Smooth muscle cell (in vitro differentiated cells): ENCODE data around the gene NFKBIE. TPM values are rescaled to one million over a fixed set of nuclear protein-coding genes. Genes with fewer than 3 reads are reported as not detected.

Experiments
- DNase-seq: peaks from one replicate; lab custom pipeline; 2025; ENCODE audit not compliant: unreplicated experiment; lab: John Stamatoyannopoulos, UW
- H2AFZ ChIP-seq: fragments of 200-600 bp; sonication (generic); 2 replicates; pipeline ENCODE4 v1.6.0; 2016; ENCODE audit warnings: antibody characterized with exemption, low read depth, mild to moderate bottlenecking
- H3F3A ChIP-seq: fragments of 200-600 bp; sonication (generic); 2 replicates; pipeline ENCODE4 v1.6.0; 2017; ENCODE audit warnings: antibody characterized with exemption, low read depth
- H3K27ac ChIP-seq: fragments of 200-600 bp; sonication (generic); 2 replicates; pipeline ENCODE4 v1.5.1; 2016; ENCODE audit warnings: low read depth, mild to moderate bottlenecking
- H3K27me3 ChIP-seq: fragments of 200-600 bp; sonication (generic); 2 replicates; pipeline ENCODE4 v1.6.1; 2016; ENCODE audit warnings: low read depth, mild to moderate bottlenecking
- H3K36me3 ChIP-seq: fragments of 200-600 bp; sonication (generic); 2 replicates; pipeline ENCODE4 v1.5.1; 2016; ENCODE audit warnings: low read depth
- H3K4me1 ChIP-seq: fragments of 200-600 bp; sonication (generic); 2 replicates; pipeline ENCODE4 v1.5.1; 2016; ENCODE audit warnings: low read depth
- H3K4me2 ChIP-seq: fragments of 200-600 bp; sonication (generic); 2 replicates; pipeline ENCODE4 v1.6.0; 2016; ENCODE audit warnings: mild to moderate bottlenecking
- H3K4me3 ChIP-seq: fragments of 200-600 bp; sonication (generic); 2 replicates; pipeline ENCODE4 v1.5.1; 2016; ENCODE audit warnings: mild to moderate bottlenecking
- H3K79me2 ChIP-seq: fragments of 200-600 bp; sonication (generic); 2 replicates; pipeline ENCODE4 v1.6.0; 2016; ENCODE audit warnings: low read depth, mild to moderate bottlenecking
- H3K9ac ChIP-seq: fragments of 200-600 bp; sonication (generic); 2 replicates; pipeline ENCODE4 v1.6.0; 2016; ENCODE audit warnings: low read depth
- H3K9me3 ChIP-seq: fragments of 200-600 bp; sonication (generic); replicated peaks from 2 replicates; pipeline ENCODE4 v1.5.1; 2016; ENCODE audit warnings: low read depth
- H4K20me1 ChIP-seq: fragments of 200-600 bp; sonication (generic); 2 replicates; pipeline ENCODE4 v1.6.0; 2016; ENCODE audit warnings: low read depth
- WGBS: methylation state at CpG from one replicate; pipeline ENCODE4 v1.1.7; 2016; ENCODE audit warnings: low lambda C conversion rate; 5-methylcytosine and 5-hydroxymethylcytosine counted together
- polyA plus RNA-seq: library from polyadenylated mRNA; unstranded; fragments of >200 nt; fragmentation: Nextera tagmentation; extraction: Ambion mirVana; gene quantifications from 2 replicates; pipeline ENCODE4 v1.2.1, GENCODE V29; 2016
- total RNA-seq: library from RNA; depleted of rRNA; stranded (reverse); fragments of >200 nt; gene quantifications from 2 replicates; pipeline ENCODE4 v1.2.3, GENCODE V29; 2014
- TF ChIP-seq, protein P1 (sequence below): fragments of 200-600 bp; sonication (generic); IDR thresholded peaks from 2 replicates; pipeline ENCODE4 v1.5.1; 2017; ENCODE audit warnings: borderline replicate concordance, mild to moderate bottlenecking, antibody characterized with exemption; ENCODE audit not compliant: insufficient read depth, poor library complexity, severe bottlenecking

The NFKBIE gene
- total and polyA plus RNA-seq, 2 experiments from 2014 or later: 7.0 to 12.3 TPM

GRCh38 chr6:44277763-44278162 is 12.4 kb upstream of the NFKBIE start:
- no peak overlapping the region for H3K9ac ChIP-seq
- TF ChIP-seq, protein P1, sequence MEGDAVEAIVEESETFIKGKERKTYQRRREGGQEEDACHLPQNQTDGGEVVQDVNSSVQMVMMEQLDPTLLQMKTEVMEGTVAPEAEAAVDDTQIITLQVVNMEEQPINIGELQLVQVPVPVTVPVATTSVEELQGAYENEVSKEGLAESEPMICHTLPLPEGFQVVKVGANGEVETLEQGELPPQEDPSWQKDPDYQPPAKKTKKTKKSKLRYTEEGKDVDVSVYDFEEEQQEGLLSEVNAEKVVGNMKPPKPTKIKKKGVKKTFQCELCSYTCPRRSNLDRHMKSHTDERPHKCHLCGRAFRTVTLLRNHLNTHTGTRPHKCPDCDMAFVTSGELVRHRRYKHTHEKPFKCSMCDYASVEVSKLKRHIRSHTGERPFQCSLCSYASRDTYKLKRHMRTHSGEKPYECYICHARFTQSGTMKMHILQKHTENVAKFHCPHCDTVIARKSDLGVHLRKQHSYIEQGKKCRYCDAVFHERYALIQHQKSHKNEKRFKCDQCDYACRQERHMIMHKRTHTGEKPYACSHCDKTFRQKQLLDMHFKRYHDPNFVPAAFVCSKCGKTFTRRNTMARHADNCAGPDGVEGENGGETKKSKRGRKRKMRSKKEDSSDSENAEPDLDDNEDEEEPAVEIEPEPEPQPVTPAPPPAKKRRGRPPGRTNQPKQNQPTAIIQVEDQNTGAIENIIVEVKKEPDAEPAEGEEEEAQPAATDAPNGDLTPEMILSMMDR: no peak
- no peak overlapping the region for H3K4me3 ChIP-seq
- no peak overlapping the region for H2AFZ ChIP-seq
- WGBS: 85% methylated on average over 7 of the region's 7 CpGs
- H3K79me2 ChIP-seq: no peaks in the 10 kb centered on the region
- no peaks in the 10 kb centered on the region for H3K9me3 ChIP-seq
- no peaks in the 10 kb centered on the region for H3F3A ChIP-seq
- no peak for DNase-seq
- no peaks in the 10 kb centered on the region for H4K20me1 ChIP-seq
- H3K4me2 ChIP-seq: no peak overlapping the region
- H3K36me3 ChIP-seq: no peaks in the 10 kb centered on the region
- H3K27me3 ChIP-seq: peaks cover 64% of the 10 kb centered on the region
- H3K27ac ChIP-seq: no peak overlapping the region
- no peaks in the 10 kb centered on the region for H3K4me1 ChIP-seq

DNA sequence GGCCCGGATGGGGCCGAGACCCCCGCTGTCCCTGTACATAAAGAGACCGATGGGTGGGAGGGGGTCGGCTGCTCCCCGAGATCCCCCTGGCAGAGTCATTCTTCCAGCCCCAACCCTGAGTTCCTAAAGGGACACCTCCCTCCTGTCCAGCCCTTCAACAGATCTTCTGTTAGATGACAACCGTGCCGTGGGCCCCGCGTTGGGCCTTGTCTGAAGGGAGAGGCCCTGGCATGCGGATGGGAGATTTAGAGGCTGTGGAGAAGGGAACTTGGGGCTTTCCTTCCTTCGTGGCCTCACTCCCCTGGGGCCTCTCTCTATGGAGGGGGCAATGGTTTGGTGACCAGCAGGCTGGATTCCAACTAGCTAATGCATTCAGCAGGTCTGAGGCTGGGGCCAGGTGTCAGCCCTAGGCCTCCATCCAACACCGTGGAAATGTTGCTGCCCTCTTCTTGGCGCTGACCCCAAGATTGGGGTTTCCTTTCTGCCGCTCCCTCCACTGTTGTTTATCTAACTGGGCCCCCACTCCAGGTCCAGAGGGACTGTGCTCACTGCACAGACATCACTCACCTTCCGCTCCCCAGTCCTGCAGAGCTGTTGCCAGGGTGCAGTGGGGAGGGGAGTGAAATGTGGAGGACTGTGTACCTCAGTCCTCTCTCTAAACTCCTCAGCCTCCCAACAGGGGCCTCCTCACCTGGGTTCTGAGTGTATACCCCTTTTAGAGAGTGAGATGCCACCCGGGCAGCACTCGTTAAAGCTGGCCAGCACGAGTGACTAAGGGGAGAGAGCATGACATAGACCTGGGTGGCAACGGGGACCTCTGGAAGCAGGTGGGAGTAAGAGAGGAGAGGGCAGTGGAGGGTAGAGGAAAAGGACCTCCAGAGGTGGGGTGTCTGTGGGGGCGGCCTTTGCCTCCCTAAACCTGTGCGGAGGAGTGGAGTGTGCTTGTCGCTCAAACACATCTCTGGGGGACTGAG is 11.6 kb upstream of the NFKBIE start:
- H3K4me1 ChIP-seq: no peaks in the 10 kb centered on the region
- no peak overlapping the region for H2AFZ ChIP-seq
- H3F3A ChIP-seq: no peaks in the 10 kb centered on the region
- no peak overlapping the region for H3K4me3 ChIP-seq
- TF ChIP-seq, protein P1: no peak
- no peaks in the 10 kb centered on the region for H4K20me1 ChIP-seq
- no peak overlapping the region for H3K9ac ChIP-seq
- no peak overlapping the region for H3K27ac ChIP-seq
- H3K4me2 ChIP-seq: no peak overlapping the region
- H3K9me3 ChIP-seq: no peaks in the 10 kb centered on the region
- no peak for DNase-seq
- H3K36me3 ChIP-seq: no peaks in the 10 kb centered on the region
- H3K27me3 ChIP-seq: peaks cover 69% of the 10 kb centered on the region
- no peaks in the 10 kb centered on the region for H3K79me2 ChIP-seq
- WGBS: 91% methylated on average over 20 of the region's 23 CpGs

DNA sequence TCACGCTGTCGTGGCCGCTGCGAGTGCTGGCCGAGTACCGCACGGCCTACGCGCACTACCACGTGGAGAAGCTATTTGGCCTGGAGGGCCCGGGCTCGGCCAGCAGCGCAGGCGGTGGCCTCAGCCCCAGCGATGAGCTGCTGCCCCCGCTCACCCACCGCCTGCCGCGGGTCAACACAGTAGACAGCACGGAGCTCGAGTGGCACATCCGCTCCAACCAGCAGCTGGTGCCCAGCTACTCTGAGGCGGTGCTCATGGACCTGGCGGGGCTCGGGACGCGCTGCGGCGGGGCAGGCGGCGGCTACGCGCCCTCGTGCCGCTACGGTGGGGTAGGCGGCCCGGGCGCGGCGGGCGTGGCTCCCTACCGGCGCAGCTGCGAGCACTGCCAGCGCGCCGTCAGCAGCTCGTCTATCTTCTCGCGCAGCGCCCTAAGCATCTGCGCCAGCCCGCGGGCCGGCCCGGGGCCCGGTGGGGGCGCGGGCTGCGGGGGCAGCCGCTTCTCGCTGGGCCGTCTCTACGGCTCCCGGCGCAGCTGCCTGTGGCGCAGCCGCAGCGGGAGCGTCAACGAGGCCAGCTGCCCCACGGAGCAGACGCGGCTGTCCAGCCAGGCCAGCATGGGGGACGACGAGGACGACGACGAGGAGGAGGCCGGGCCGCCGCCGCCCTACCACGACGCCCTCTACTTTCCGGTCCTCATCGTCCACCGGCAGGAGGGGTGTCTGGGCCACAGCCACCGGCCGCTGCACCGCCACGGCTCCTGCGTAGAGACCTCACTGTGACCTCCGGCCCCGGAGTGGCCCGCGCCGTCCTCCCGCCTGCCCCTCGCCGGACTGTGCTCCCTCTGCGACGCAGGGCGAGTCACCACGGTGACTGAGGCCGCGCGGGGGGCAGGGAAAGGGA is 10.6 kb upstream of the NFKBIE start:
- H3K36me3 ChIP-seq: no peaks in the 10 kb centered on the region
- H3K4me3 ChIP-seq: no peak overlapping the region
- H3K4me1 ChIP-seq: no peaks in the 10 kb centered on the region
- TF ChIP-seq, protein P1: no peak
- DNase-seq: no peak
- H3F3A ChIP-seq: no peaks in the 10 kb centered on the region
- 49% methylated on average over 89 of the region's 109 CpGs for WGBS
- no peak overlapping the region for H2AFZ ChIP-seq
- no peaks in the 10 kb centered on the region for H3K79me2 ChIP-seq
- H3K9ac ChIP-seq: no peak overlapping the region
- no peak overlapping the region for H3K27ac ChIP-seq
- no peaks in the 10 kb centered on the region for H4K20me1 ChIP-seq
- H3K27me3 ChIP-seq: peaks cover 75% of the 10 kb centered on the region
- no peaks in the 10 kb centered on the region for H3K9me3 ChIP-seq
- peak overlapping the region; percentile 61 for H3K4me2 ChIP-seq
